ENCODE measurements around the gene GALNT18. TPM values are rescaled to one million over a fixed set of nuclear protein-coding genes. Genes with fewer than 3 reads are reported as not detected.

Gene GALNT18
- total and polyA plus RNA-seq, 2 experiments from 2014 or later, result 4.3 to 10.8 TPM

- no peak for TF ChIP-seq ZNF462 (CRISPR knock-in tag; IDR thresholded peaks at IDR 0.05)
- no peak for TF ChIP-seq POLR2AphosphoS5 (IDR thresholded peaks at IDR 0.05; ENCODE audit: low read depth)
- no peak for TF ChIP-seq CREB1 (CRISPR knock-in tag; IDR thresholded peaks at IDR 0.05; ENCODE audit: low read depth)
These were observed 351.5 kb downstream of the GALNT18 start (continued) for GRCh38 chr11:11270236-11270775.

DNA sequence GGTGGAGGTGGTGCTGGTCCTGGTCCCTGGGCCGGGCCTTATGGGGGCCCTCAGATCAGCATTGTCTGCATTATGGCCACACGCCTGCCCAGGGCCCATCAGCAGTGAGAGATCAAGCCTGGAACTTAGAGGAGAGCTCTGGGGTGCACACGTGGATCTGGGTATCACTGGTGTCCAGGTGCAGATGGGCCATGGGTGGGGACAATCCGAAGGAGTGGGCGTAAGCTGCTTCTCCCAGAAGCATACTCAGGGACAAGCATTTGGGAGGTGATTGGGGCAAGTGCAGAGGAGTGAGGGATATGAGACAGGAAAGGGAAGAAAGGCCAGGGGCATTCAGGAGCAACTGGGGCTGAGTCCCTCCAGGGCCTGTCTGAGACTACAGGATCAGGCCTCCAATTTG lies 353.1 kb downstream of the GALNT18 start:
- ATAC-seq, result no peak
- no peak for TF ChIP-seq NANOG (IDR thresholded peaks at IDR 0.05; ENCODE audit: borderline replicate concordance)
- H3K79me2 ChIP-seq (replicated peaks; ENCODE audit: insufficient read depth), result no peaks in the 10 kb centered on the region
- Mint-ChIP-seq H3K27me3 (ENCODE audit: insufficient read depth, low read depth, poor library complexity) (peaks cover 6% of the 10 kb centered on the region), H3K4me3 (no peak overlapping the region), H3K27ac (no peak overlapping the region; the same call in 1 of the 2 replicates), H3K36me3 (ENCODE audit: low read depth) (no peaks in the 10 kb centered on the region), H3K4me1 (peaks cover 5% of the 10 kb centered on the region), H3K9me3 (no peaks in the 10 kb centered on the region; the same call in 2 of the 3 replicates)
- no peaks in the 10 kb centered on the region for H3K4me1 ChIP-seq (ENCODE audit: insufficient read depth)
- H3K4me2 ChIP-seq, result no peak overlapping the region
- no peak for DNase-seq (ENCODE audit: low spot score)
- no peaks in the 10 kb centered on the region for H3K27me3 ChIP-seq (ENCODE audit: insufficient read depth)
- H3K36me3 ChIP-seq (ENCODE audit: insufficient read depth), result no peaks in the 10 kb centered on the region
- H3K27ac ChIP-seq (ENCODE audit: low read depth), result no peak overlapping the region
- H2AFZ ChIP-seq, result no peak overlapping the region
- peaks cover 5% of the 10 kb centered on the region; the same call in 1 of the 2 replicates for H3K9me2 ChIP-seq (ENCODE audit: insufficient read depth)
- no peak overlapping the region for H3K4me3 ChIP-seq
- no peaks in the 10 kb centered on the region for H3F3A ChIP-seq (replicated peaks; ENCODE audit: low read depth)
- no peaks in the 10 kb centered on the region for H4K20me1 ChIP-seq (replicated peaks; ENCODE audit: insufficient read depth)

DNA sequence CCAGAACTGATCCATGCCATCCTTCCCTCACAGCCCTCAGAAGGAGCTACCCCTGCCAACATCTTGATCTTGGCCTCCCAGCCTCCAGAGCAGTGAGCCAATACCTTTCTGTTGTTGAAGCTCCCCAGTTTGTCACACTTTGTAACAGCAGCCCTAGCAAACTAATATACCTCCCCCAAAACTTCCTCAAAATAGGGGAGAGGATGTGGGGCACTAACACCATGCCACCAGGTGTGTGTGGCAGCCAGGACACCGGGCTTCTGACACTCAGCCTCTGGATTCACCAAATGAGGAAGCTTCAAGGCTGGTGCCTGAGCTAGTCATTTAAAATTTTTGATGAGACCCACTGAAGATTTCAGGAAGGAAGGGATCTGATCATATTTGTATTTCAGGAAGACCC lies 353.7 kb downstream of the GALNT18 start:
- H3K36me3 Mint-ChIP-seq (ENCODE audit: low read depth), result no peaks in the 10 kb centered on the region
- ATAC-seq, result no peak
- no peak for TF ChIP-seq EZH2 (IDR thresholded peaks at IDR 0.05; ENCODE audit: low read depth, unreplicated experiment)
- TF ChIP-seq, protein P1, sequence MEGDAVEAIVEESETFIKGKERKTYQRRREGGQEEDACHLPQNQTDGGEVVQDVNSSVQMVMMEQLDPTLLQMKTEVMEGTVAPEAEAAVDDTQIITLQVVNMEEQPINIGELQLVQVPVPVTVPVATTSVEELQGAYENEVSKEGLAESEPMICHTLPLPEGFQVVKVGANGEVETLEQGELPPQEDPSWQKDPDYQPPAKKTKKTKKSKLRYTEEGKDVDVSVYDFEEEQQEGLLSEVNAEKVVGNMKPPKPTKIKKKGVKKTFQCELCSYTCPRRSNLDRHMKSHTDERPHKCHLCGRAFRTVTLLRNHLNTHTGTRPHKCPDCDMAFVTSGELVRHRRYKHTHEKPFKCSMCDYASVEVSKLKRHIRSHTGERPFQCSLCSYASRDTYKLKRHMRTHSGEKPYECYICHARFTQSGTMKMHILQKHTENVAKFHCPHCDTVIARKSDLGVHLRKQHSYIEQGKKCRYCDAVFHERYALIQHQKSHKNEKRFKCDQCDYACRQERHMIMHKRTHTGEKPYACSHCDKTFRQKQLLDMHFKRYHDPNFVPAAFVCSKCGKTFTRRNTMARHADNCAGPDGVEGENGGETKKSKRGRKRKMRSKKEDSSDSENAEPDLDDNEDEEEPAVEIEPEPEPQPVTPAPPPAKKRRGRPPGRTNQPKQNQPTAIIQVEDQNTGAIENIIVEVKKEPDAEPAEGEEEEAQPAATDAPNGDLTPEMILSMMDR (conservative IDR thresholded peaks at IDR 0.05; ENCODE audit: low read depth in 2 of 2), result no peak
- TF ChIP-seq CREB1 (CRISPR knock-in tag; IDR thresholded peaks at IDR 0.05; ENCODE audit: low read depth), result no peak
- TF ChIP-seq, protein P2, sequence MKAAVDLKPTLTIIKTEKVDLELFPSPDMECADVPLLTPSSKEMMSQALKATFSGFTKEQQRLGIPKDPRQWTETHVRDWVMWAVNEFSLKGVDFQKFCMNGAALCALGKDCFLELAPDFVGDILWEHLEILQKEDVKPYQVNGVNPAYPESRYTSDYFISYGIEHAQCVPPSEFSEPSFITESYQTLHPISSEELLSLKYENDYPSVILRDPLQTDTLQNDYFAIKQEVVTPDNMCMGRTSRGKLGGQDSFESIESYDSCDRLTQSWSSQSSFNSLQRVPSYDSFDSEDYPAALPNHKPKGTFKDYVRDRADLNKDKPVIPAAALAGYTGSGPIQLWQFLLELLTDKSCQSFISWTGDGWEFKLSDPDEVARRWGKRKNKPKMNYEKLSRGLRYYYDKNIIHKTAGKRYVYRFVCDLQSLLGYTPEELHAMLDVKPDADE (IDR thresholded peaks at IDR 0.05), result no peak
- no peak for TF ChIP-seq JUNB (IDR thresholded peaks at IDR 0.05; ENCODE audit: unreplicated experiment)

More for the DNA sequence above, 353.7 kb downstream of the GALNT18 start:
- Histone ChIP-seq H3K4me1 (ENCODE audit: insufficient read depth) (no peaks in the 10 kb centered on the region), H3K79me2 (replicated peaks; ENCODE audit: insufficient read depth) (no peaks in the 10 kb centered on the region), H3F3A (replicated peaks; ENCODE audit: low read depth) (no peaks in the 10 kb centered on the region), H3K27ac (ENCODE audit: low read depth) (no peak overlapping the region), H3K27me3 (ENCODE audit: insufficient read depth) (no peaks in the 10 kb centered on the region), H3K4me3 (no peak overlapping the region), H3K4me2 (no peak overlapping the region), H3K9me2 (ENCODE audit: insufficient read depth) (peaks cover 5% of the 10 kb centered on the region; the same call in 1 of the 2 replicates), H3K36me3 (ENCODE audit: insufficient read depth) (no peaks in the 10 kb centered on the region), H4K20me1 (replicated peaks; ENCODE audit: insufficient read depth) (no peaks in the 10 kb centered on the region), H2AFZ (no peak overlapping the region)
- H3K27me3 Mint-ChIP-seq (ENCODE audit: insufficient read depth, low read depth, poor library complexity), result peaks cover 10% of the 10 kb centered on the region
- H3K9me3 Mint-ChIP-seq, result no peaks in the 10 kb centered on the region; the same call in 2 of the 3 replicates
- no peak overlapping the region for H3K4me3 Mint-ChIP-seq
- DNase-seq (ENCODE audit: low spot score), result no peak
- no peak overlapping the region; the same call in 1 of the 2 replicates for H3K27ac Mint-ChIP-seq
- H3K4me1 Mint-ChIP-seq, result peaks cover 11% of the 10 kb centered on the region
